Renal pelvis (tissue), 4 donors: ENCODE data around the gene TM4SF1. TPM values are rescaled to one million over a fixed set of nuclear protein-coding genes. Genes with fewer than 3 reads are reported as not detected.
"Not testable (repeated sequence)": the region's sequence is repeated elsewhere in the genome, so short reads cannot be mapped to it uniquely, and the experiment has no call there.

Source experiments
- DNase-seq: peaks from one replicate; pipeline ENCODE4 v3.0.0-alpha.2; 2013
- polyA plus RNA-seq, 3 donors: library from polyadenylated mRNA; unstranded; fragments of 120-200 nt; gene quantifications; one replicate each; pipeline ENCODE4 v1.2.1, GENCODE V29; 2013; ENCODE audit not compliant: insufficient read length in 3 of 3

TM4SF1 gene
- polyA plus RNA-seq, 3 donors, result 56.7 to 66.7 (median 60.9) TPM

- DNase-seq, result no peak
These were observed 23.2 kb upstream of the TM4SF1 start for GRCh38 chr3:149400645-149401044.

- no peak for DNase-seq
These were observed 20.8 kb upstream of the TM4SF1 start for GRCh38 chr3:149398296-149398695.

- no peak for DNase-seq
These were observed 20.1 kb upstream of the TM4SF1 start for GRCh38 chr3:149397528-149397927.

GRCh38 chr3:149396476-149396875 is 19.0 kb upstream of the TM4SF1 start:
- no peak for DNase-seq

GRCh38 chr3:149395107-149396089 is 17.9 kb upstream of the TM4SF1 start:
- DNase-seq, result no peak

- peak; percentile 61 for DNase-seq
These were observed 16.1 kb upstream of the TM4SF1 start for GRCh38 chr3:149393345-149394160.

GRCh38 chr3:149391960-149392359 is 14.5 kb upstream of the TM4SF1 start:
- no peak for DNase-seq

GRCh38 chr3:149390772-149391212 is 13.3 kb upstream of the TM4SF1 start:
- DNase-seq, result no peak

- DNase-seq, result no peak
These were observed 12.8 kb upstream of the TM4SF1 start for GRCh38 chr3:149390294-149390693.

- no peak for DNase-seq
These were observed 11.3 kb upstream of the TM4SF1 start for GRCh38 chr3:149388531-149389417.

GRCh38 chr3:149388001-149388440 is 10.6 kb upstream of the TM4SF1 start:
- no peak for DNase-seq

- DNase-seq, result no peak
These were observed 8.8 kb upstream of the TM4SF1 start for GRCh38 chr3:149386299-149386606.

- DNase-seq, result no peak
These were observed 8.3 kb upstream of the TM4SF1 start for GRCh38 chr3:149385617-149386298.

- no peak for DNase-seq
These were observed 7.5 kb upstream of the TM4SF1 start for GRCh38 chr3:149384911-149385321.

- DNase-seq, result no peak
These were observed 6.7 kb upstream of the TM4SF1 start for GRCh38 chr3:149384167-149384566.

GRCh38 chr3:149383703-149384102 is 6.3 kb upstream of the TM4SF1 start:
- DNase-seq, result no peak

- DNase-seq, result no peak
These were observed 5.1 kb upstream of the TM4SF1 start for GRCh38 chr3:149382518-149382917.

GRCh38 chr3:149382101-149382467 is 4.6 kb upstream of the TM4SF1 start:
- no peak for DNase-seq

- DNase-seq, result no peak
These were observed 4.0 kb upstream of the TM4SF1 start for GRCh38 chr3:149381173-149382100.

- DNase-seq, result not testable (repeated sequence)
These were observed 2.8 kb upstream of the TM4SF1 start for GRCh38 chr3:149380220-149380619.
